Hepatocyte (in vitro differentiated cells): Measurements from ENCODE around the gene RUSF1.

ENCODE experiments used
- EZH2 ChIP-seq: fragments of 200-600 bp; sonication (generic); IDR thresholded peaks from 2 replicates; pipeline ENCODE4 v1.6.1; 2016; ENCODE audit warnings: antibody characterized with exemption, mild to moderate bottlenecking, borderline replicate concordance
- EZH2phosphoT487 ChIP-seq: fragments of 200-600 bp; sonication (generic); IDR thresholded peaks from one replicate; pipeline ENCODE4 v1.6.1; 2018; ENCODE audit warnings: antibody characterized with exemption, mild to moderate bottlenecking, low read depth, moderate library complexity; ENCODE audit not compliant: unreplicated experiment, severe bottlenecking
- TF ChIP-seq, protein P1 (sequence below): fragments of 200-600 bp; sonication (generic); IDR thresholded peaks from 2 replicates; pipeline ENCODE4 v1.5.1; 2016; ENCODE audit warnings: antibody characterized with exemption, mild to moderate bottlenecking; ENCODE audit not compliant: poor library complexity

DNA sequence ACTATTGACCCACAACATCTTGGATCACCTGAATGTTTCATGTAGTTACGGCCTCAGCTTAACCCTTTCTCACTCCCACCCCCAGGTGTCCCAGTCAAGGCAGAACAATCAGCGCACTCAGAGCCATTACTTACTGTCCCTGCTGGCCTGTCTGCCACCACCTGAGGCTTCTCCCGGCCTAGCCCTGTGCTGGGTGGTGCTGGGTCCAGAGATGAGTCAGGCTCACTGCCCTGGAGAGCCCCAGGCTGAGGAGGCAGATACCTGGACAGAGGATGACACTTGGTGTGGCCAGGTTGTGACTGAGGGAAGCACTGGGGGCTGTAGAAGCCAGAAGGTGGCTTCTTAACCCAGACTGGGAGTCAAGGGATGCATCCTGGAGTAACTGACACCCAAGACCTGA, 29.2 kb downstream of the RUSF1 start:
- TF ChIP-seq EZH2 = no peak
- no peak for TF ChIP-seq EZH2phosphoT487
- TF ChIP-seq, protein P1, sequence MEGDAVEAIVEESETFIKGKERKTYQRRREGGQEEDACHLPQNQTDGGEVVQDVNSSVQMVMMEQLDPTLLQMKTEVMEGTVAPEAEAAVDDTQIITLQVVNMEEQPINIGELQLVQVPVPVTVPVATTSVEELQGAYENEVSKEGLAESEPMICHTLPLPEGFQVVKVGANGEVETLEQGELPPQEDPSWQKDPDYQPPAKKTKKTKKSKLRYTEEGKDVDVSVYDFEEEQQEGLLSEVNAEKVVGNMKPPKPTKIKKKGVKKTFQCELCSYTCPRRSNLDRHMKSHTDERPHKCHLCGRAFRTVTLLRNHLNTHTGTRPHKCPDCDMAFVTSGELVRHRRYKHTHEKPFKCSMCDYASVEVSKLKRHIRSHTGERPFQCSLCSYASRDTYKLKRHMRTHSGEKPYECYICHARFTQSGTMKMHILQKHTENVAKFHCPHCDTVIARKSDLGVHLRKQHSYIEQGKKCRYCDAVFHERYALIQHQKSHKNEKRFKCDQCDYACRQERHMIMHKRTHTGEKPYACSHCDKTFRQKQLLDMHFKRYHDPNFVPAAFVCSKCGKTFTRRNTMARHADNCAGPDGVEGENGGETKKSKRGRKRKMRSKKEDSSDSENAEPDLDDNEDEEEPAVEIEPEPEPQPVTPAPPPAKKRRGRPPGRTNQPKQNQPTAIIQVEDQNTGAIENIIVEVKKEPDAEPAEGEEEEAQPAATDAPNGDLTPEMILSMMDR = no peak
